Mesenchymal stem cell (in vitro differentiated cells and primary cell): Measurements from ENCODE around the gene DNAJC27. TPM values are rescaled to one million over a fixed set of nuclear protein-coding genes. Genes with fewer than 3 reads are reported as not detected.
"Not testable (repeated sequence)": the region's sequence is repeated elsewhere in the genome, so short reads cannot be mapped to it uniquely, and the experiment has no call there.

Experiments used
- DNase-seq: peaks from one replicate; pipeline ENCODE4 v3.0.0-alpha.2; 2013
- H2AFZ ChIP-seq: one replicate; pipeline ENCODE4 v1.6.1; 2013; ENCODE audit warnings: low read depth, mild to moderate bottlenecking, control low read depth, inconsistent platforms, low read length, moderate library complexity
- H2AK5ac ChIP-seq: 2 replicates; pipeline ENCODE4 v1.6.1; 2013; ENCODE audit warnings: low read length, moderate library complexity, mild to moderate bottlenecking, inconsistent platforms; ENCODE audit not compliant: severe bottlenecking
- H2BK120ac ChIP-seq: one replicate; pipeline ENCODE4 v1.6.1; 2013; ENCODE audit warnings: low read depth, mild to moderate bottlenecking, inconsistent platforms, low read length, moderate library complexity
- H2BK12ac ChIP-seq, 2 experiments: one replicate each; pipeline ENCODE4 v1.6.1; 2013; ENCODE audit warnings: inconsistent platforms in 2 of 2, low read length in 2 of 2, mild to moderate bottlenecking in 2 of 2, moderate library complexity in 2 of 2, control low read depth in 1 of 2
- H2BK15ac ChIP-seq: one replicate; pipeline ENCODE4 v1.6.1; 2013; ENCODE audit warnings: mild to moderate bottlenecking, low read depth, inconsistent platforms; ENCODE audit not compliant: poor library complexity, severe bottlenecking
- H2BK5ac ChIP-seq: 2 replicates; pipeline ENCODE4 v1.6.1; 2013; ENCODE audit warnings: low read depth, mild to moderate bottlenecking, low read length, control low read depth, inconsistent platforms; ENCODE audit not compliant: poor library complexity, severe bottlenecking
- H3K14ac ChIP-seq, 2 experiments: one replicate each; pipeline ENCODE4 v1.6.1; 2013; ENCODE audit warnings: inconsistent platforms in 2 of 2, low read length in 2 of 2, control low read depth in 1 of 2, mild to moderate bottlenecking in 1 of 2, moderate library complexity in 1 of 2
- H3K18ac ChIP-seq, 2 experiments: one replicate each; pipeline ENCODE4 v1.6.1; 2013; ENCODE audit warnings: inconsistent platforms in 2 of 2, low read length in 2 of 2, control low read depth in 1 of 2, low read depth in 1 of 2, mild to moderate bottlenecking in 1 of 2
- H3K23ac ChIP-seq, 2 experiments: one replicate each; pipeline ENCODE4 v1.6.1; 2013; ENCODE audit warnings: inconsistent platforms in 2 of 2, low read length in 2 of 2, mild to moderate bottlenecking in 2 of 2, moderate library complexity in 2 of 2, control low read depth in 1 of 2
- H3K27ac ChIP-seq: 2 replicates; pipeline ENCODE4 v1.5.1; 2013; ENCODE audit warnings: mild to moderate bottlenecking, moderate library complexity, low read length, control low read depth, inconsistent platforms; ENCODE audit not compliant: poor library complexity, severe bottlenecking
- H3K27me3 ChIP-seq, 2 experiments: 2 replicates each; pipeline versions ENCODE4 v1.6.1 to v1.7.0; 2013; ENCODE audit warnings: low read length in 2 of 2, mild to moderate bottlenecking in 2 of 2, moderate library complexity in 2 of 2, control low read depth in 1 of 2, inconsistent platforms in 1 of 2; ENCODE audit not compliant: control insufficient read depth in 1 of 2, insufficient read depth in 1 of 2
- H3K36me3 ChIP-seq, 2 experiments: 2 replicates each; pipeline versions ENCODE4 v1.6.1 to v1.7.0; 2013; ENCODE audit warnings: low read length in 2 of 2, control low read depth in 1 of 2, inconsistent platforms in 1 of 2, low read depth in 1 of 2, mild to moderate bottlenecking in 1 of 2; ENCODE audit not compliant: insufficient read depth in 2 of 2, control insufficient read depth in 1 of 2
- H3K4ac ChIP-seq, 2 experiments: one replicate each; pipeline ENCODE4 v1.6.1; 2013; ENCODE audit warnings: inconsistent platforms in 2 of 2, low read length in 2 of 2, mild to moderate bottlenecking in 2 of 2, moderate library complexity in 2 of 2, control low read depth in 1 of 2, low read depth in 1 of 2
- H3K4me1 ChIP-seq: 2 replicates; pipeline ENCODE4 v1.6.1; 2013; ENCODE audit warnings: low read depth, low read length, control low read depth; ENCODE audit not compliant: control insufficient read depth, insufficient read depth
- H3K4me2 ChIP-seq: 2 replicates; pipeline ENCODE4 v1.6.1; 2013; ENCODE audit warnings: low read length, mild to moderate bottlenecking, inconsistent platforms; ENCODE audit not compliant: poor library complexity, severe bottlenecking
- H3K4me3 ChIP-seq, 2 experiments: 2 replicates each; pipeline versions ENCODE4 v1.5.1 to v1.7.0; 2013; ENCODE audit warnings: low read length in 2 of 2, mild to moderate bottlenecking in 2 of 2, control low read depth in 1 of 2, low read depth in 1 of 2; ENCODE audit not compliant: insufficient read depth in 1 of 2
- H3K79me1 ChIP-seq: replicated peaks from 2 replicates; pipeline ENCODE4 v1.6.1; 2013; ENCODE audit warnings: mild to moderate bottlenecking, control low read depth, low read length, inconsistent platforms; ENCODE audit not compliant: poor library complexity, severe bottlenecking
- H3K9ac ChIP-seq: 2 replicates; pipeline ENCODE4 v1.7.0; 2013; ENCODE audit warnings: mild to moderate bottlenecking, low read length, moderate library complexity
- H3K9me3 ChIP-seq: 2 replicates; pipeline ENCODE4 v1.7.0; 2013; ENCODE audit warnings: mild to moderate bottlenecking, low read length; ENCODE audit not compliant: control insufficient read depth
- H4K8ac ChIP-seq: one replicate; pipeline ENCODE4 v1.6.1; 2013; ENCODE audit warnings: inconsistent platforms, mild to moderate bottlenecking, low read length, moderate library complexity
- H4K91ac ChIP-seq: one replicate; pipeline ENCODE4 v1.6.1; 2013; ENCODE audit warnings: mild to moderate bottlenecking, low read length, inconsistent platforms
- WGBS: methylation state at CpG from one replicate; pipeline ENCODE4 v1.1.7; 2013; ENCODE audit warnings: mixed read lengths; 5-methylcytosine and 5-hydroxymethylcytosine counted together
- polyA plus RNA-seq, 2 experiments: library from polyadenylated mRNA; stranded (reverse); fragments of 200-250 nt; gene quantifications; one replicate each; pipeline ENCODE4 v1.2.3, GENCODE V29; 2013

The DNAJC27 gene
- polyA plus RNA-seq (2013, experiment 1 of 2) = 2.4 TPM
- polyA plus RNA-seq (2013, experiment 2 of 2) = 2.2 TPM

GRCh38 chr2:24971536-24972314, at the start of gene DNAJC27:
Gene DNAJC27, minus strand, starts transcription at chr2:24971955. Its CDS starts 51 bp downstream, at chr2:24971904.
- Histone ChIP-seq H3K4me3 (peak within 1 kb of the TSS; percentile 73 to 92), H3K27me3 (no peaks in the 10 kb centered on the region), H3K9ac (peak within 1 kb of the TSS; percentile 100)

GRCh38 chr2:25018681-25019080, 46.9 kb upstream of the DNAJC27 start:
- over 99% methylated on average over 3 of the region's 7 CpGs for WGBS
- Histone ChIP-seq H2BK15ac (no peak overlapping the region), H4K91ac (no peak overlapping the region), H2BK12ac (no peak overlapping the region), H3K9me3 (no peaks in the 10 kb centered on the region), H2AK5ac (no peak overlapping the region), H3K4me3 (no peak overlapping the region), H2BK5ac (no peak overlapping the region), H3K4ac (no peak overlapping the region), H2AFZ (no peak overlapping the region), H3K4me1 (no peaks in the 10 kb centered on the region), H3K4me2 (no peak overlapping the region), H3K27me3 (no peaks in the 10 kb centered on the region), H3K27ac (no peak overlapping the region), H3K36me3 (no peaks in the 10 kb centered on the region), H4K8ac (no peak overlapping the region), H3K79me1 (no peaks in the 10 kb centered on the region), H2BK120ac (no peak overlapping the region), H3K14ac (no peak overlapping the region), H3K9ac (no peak overlapping the region), H3K18ac (no peak overlapping the region), H3K23ac (no peak overlapping the region)
- DNase-seq = no peak

More at GRCh38 chr2:24971536-24972314, at the start of gene DNAJC27:
- H4K8ac ChIP-seq = peak within 1 kb of the TSS; percentile 93
- peaks cover 1% of the 10 kb centered on the region for H3K4me1 ChIP-seq
- H3K9me3 ChIP-seq = no peaks in the 10 kb centered on the region
- peaks cover 9% of the 10 kb centered on the region for H3K79me1 ChIP-seq
- H3K36me3 ChIP-seq = peaks cover 0 to 5% of the 10 kb centered on the region in 2 experiments
- H2BK12ac ChIP-seq = peak within 1 kb of the TSS; percentile 9 to 29
- H3K27ac ChIP-seq = peak within 1 kb of the TSS; percentile 95
- peak within 1 kb of the TSS; percentile 81 to 92 for H3K18ac ChIP-seq
- H3K23ac ChIP-seq = peak within 1 kb of the TSS in 1 of 2 experiments; percentile 47
- H2BK120ac ChIP-seq = peak within 1 kb of the TSS; percentile 83
- H3K14ac ChIP-seq = peak within 1 kb of the TSS in 1 of 2 experiments; percentile 91
- peak within 1 kb of the TSS; percentile 73 for H3K4me2 ChIP-seq
- H2BK5ac ChIP-seq = peak within 1 kb of the TSS; percentile 90
- no peak within 1 kb of the TSS for H2BK15ac ChIP-seq
- H2AFZ ChIP-seq = peak within 1 kb of the TSS; percentile 79
- peak within 1 kb of the TSS; percentile 80 for H4K91ac ChIP-seq
- peak within 1 kb of the TSS; percentile 37 to 83 for H3K4ac ChIP-seq
- H2AK5ac ChIP-seq = peak within 1 kb of the TSS; percentile 12
- under 1% methylated on average over 70 of the region's 72 CpGs for WGBS
- DNase-seq = peak; percentile 98

GRCh38 chr2:25014631-25015030, 42.9 kb upstream of the DNAJC27 start:
- H3K79me1 ChIP-seq = no peaks in the 10 kb centered on the region
- no peak overlapping the region for H3K4ac ChIP-seq
- H2AK5ac ChIP-seq = no peak overlapping the region
- H3K18ac ChIP-seq = no peak overlapping the region
- no peaks in the 10 kb centered on the region for H3K9me3 ChIP-seq
- no peak for DNase-seq
- 94% methylated on average over 9 of the region's 9 CpGs for WGBS
- no peak overlapping the region for H3K23ac ChIP-seq
- no peak overlapping the region for H2BK12ac ChIP-seq
- no peak overlapping the region for H4K8ac ChIP-seq
- H3K9ac ChIP-seq = no peak overlapping the region
- H3K14ac ChIP-seq = no peak overlapping the region
- no peak overlapping the region for H2BK15ac ChIP-seq
- no peak overlapping the region for H3K4me2 ChIP-seq
- no peaks in the 10 kb centered on the region for H3K4me1 ChIP-seq
- H3K27ac ChIP-seq = no peak overlapping the region
- H3K36me3 ChIP-seq = no peaks in the 10 kb centered on the region
- no peak overlapping the region for H2BK120ac ChIP-seq
- H3K27me3 ChIP-seq = no peaks in the 10 kb centered on the region
- H4K91ac ChIP-seq = no peak overlapping the region
- no peak overlapping the region for H3K4me3 ChIP-seq
- no peak overlapping the region for H2BK5ac ChIP-seq
- H2AFZ ChIP-seq = no peak overlapping the region

GRCh38 chr2:25011342-25011741, 39.6 kb upstream of the DNAJC27 start:
- not testable (repeated sequence) for H2AK5ac ChIP-seq, H3K27ac ChIP-seq, H4K91ac ChIP-seq, H3K18ac ChIP-seq, H3K9me3 ChIP-seq, H3K9ac ChIP-seq, H3K14ac ChIP-seq, H3K79me1 ChIP-seq, H3K4me1 ChIP-seq, H4K8ac ChIP-seq, H3K4me3 ChIP-seq, H2AFZ ChIP-seq, H2BK12ac ChIP-seq, H3K4me2 ChIP-seq, H2BK120ac ChIP-seq, H2BK5ac ChIP-seq, DNase-seq, H2BK15ac ChIP-seq, H3K36me3 ChIP-seq, H3K27me3 ChIP-seq, H3K23ac ChIP-seq, H3K4ac ChIP-seq
- 92% methylated on average over 2 of the region's 2 CpGs for WGBS
